Nephron (organoid): Measurements from ENCODE around the gene C19orf47.
A peak's percentile ranks its signal among the peaks of the same experiment; 100 is the strongest.

Experiments used
- H3K27ac Mint-ChIP-seq, 3 experiments: 2 replicates each; pipeline ENCODE4 v1.8.0; 2020; ENCODE audit warnings: mixed read lengths in 3 of 3, mild to moderate bottlenecking in 2 of 3, moderate library complexity in 1 of 3
- H3K27me3 Mint-ChIP-seq: 2 replicates; pipeline ENCODE4 v1.8.0; 2021; ENCODE audit warnings: low read depth, mild to moderate bottlenecking, moderate library complexity, mixed read lengths
- H3K36me3 Mint-ChIP-seq: 2 replicates; pipeline ENCODE4 v1.8.0; 2020; ENCODE audit warnings: low read depth, mixed read lengths
- H3K4me1 Mint-ChIP-seq: 2 replicates; pipeline ENCODE4 v1.8.0; 2020; ENCODE audit warnings: mixed read lengths
- H3K4me3 Mint-ChIP-seq, 3 experiments: 2 replicates each; pipeline ENCODE4 v1.8.0; 2020; ENCODE audit warnings: mild to moderate bottlenecking in 3 of 3, mixed read lengths in 3 of 3, moderate library complexity in 2 of 3
- H3K9me3 Mint-ChIP-seq: 2 replicates; pipeline ENCODE4 v1.8.0; 2020; ENCODE audit warnings: mixed read lengths
- CTCF ChIP-seq, 3 experiments: fragments of 200-600 bp; sonication (generic); IDR thresholded peaks; one replicate each; pipeline ENCODE4 v1.5.0; 2021; ENCODE audit warnings: antibody characterized with exemption in 3 of 3; ENCODE audit not compliant: unreplicated experiment in 3 of 3

Gene C19orf47

GRCh38 chr19:40388481-40388880 is 40.3 kb upstream of the C19orf47 start:
- Mint-ChIP-seq H3K36me3 (no peaks in the 10 kb centered on the region), H3K4me1 (peaks cover 6% of the 10 kb centered on the region), H3K9me3 (no peaks in the 10 kb centered on the region), H3K27me3 (no peaks in the 10 kb centered on the region), H3K27ac (no peak overlapping the region), H3K4me3 (no peak overlapping the region)
- TF ChIP-seq CTCF (IDR thresholded peaks at IDR 0.05; ENCODE audit: unreplicated experiment in 3 of 3), result no peak

GRCh38 chr19:40387155-40387554 is 39.0 kb upstream of the C19orf47 start:
- TF ChIP-seq CTCF (IDR thresholded peaks at IDR 0.05; ENCODE audit: unreplicated experiment in 3 of 3), result no peak
- Mint-ChIP-seq H3K27ac (peak overlapping the region in 2 of 3 experiments; percentile 11 to 66), H3K9me3 (no peaks in the 10 kb centered on the region), H3K36me3 (no peaks in the 10 kb centered on the region), H3K27me3 (no peaks in the 10 kb centered on the region), H3K4me3 (no peak overlapping the region), H3K4me1 (peaks cover 6% of the 10 kb centered on the region)

DNA sequence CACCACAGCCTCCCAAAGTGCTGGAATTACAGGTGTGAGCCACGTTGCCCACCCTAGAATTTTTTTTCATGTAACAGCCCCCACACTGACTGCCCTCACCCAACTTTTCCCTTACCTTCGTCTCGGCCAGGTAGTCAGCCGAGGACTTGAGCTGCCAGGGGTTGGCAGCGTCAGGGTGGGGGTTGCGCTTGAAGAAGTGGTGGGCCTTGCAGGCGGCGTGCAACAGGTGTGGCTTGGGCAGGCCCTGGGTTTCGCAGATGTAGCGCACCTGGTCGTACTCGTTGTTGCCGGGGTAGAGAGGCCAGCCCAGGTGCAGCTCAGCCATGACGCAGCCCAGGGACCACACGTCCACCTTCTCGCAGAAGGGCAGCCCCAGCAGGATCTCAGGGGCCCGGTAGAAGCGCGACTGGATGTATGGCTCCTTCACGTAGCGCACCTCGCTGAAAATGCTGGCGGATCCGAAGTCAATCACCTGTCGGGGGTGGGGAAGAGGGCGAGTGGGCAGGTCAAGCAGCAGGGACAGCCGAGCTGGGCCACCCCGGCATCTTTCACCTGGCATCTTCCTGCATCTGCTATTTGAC is 35.6 kb upstream of the C19orf47 start:
- Mint-ChIP-seq H3K4me3 (no peak overlapping the region), H3K4me1 (peaks cover 6% of the 10 kb centered on the region), H3K36me3 (no peaks in the 10 kb centered on the region), H3K9me3 (no peaks in the 10 kb centered on the region), H3K27ac (no peak overlapping the region), H3K27me3 (no peaks in the 10 kb centered on the region)
- no peak for TF ChIP-seq CTCF (IDR thresholded peaks at IDR 0.05; ENCODE audit: unreplicated experiment in 3 of 3)

DNA sequence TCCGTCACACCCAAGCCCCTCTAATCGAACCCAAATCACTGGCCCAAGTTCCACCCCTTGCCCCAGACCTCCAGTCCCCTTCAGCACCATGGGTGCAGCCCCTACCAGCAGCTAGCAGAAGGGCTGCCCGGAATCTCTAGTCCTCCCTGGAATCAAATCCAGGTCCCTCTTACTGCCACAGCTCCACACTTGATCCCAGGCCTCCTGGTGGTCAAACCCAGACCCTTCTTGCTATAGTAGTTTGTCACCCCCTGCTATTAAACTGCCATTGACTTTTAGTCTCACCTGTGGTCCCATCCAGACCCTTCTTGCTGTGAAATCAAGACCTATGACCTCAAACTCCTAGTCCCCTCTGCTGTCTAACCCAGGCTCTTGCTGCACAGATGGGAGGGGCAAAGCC is 33.1 kb upstream of the C19orf47 start:
- no peak for TF ChIP-seq CTCF (IDR thresholded peaks at IDR 0.05; ENCODE audit: unreplicated experiment in 3 of 3)
- Mint-ChIP-seq H3K27ac (no peak overlapping the region), H3K9me3 (no peaks in the 10 kb centered on the region), H3K4me3 (no peak overlapping the region), H3K27me3 (no peaks in the 10 kb centered on the region), H3K4me1 (no peaks in the 10 kb centered on the region), H3K36me3 (no peaks in the 10 kb centered on the region)

- TF ChIP-seq CTCF (IDR thresholded peaks at IDR 0.05; ENCODE audit: unreplicated experiment in 3 of 3), result no peak
Observed at GRCh38 chr19:40380199-40381037, 32.2 kb upstream of the C19orf47 start.

More at GRCh38 chr19:40380199-40381037, 32.2 kb upstream of the C19orf47 start:
- H3K4me3 Mint-ChIP-seq, result no peak overlapping the region
- no peaks in the 10 kb centered on the region for H3K9me3 Mint-ChIP-seq
- H3K27ac Mint-ChIP-seq, result no peak overlapping the region
- no peaks in the 10 kb centered on the region for H3K4me1 Mint-ChIP-seq
- peaks cover 9% of the 10 kb centered on the region for H3K36me3 Mint-ChIP-seq
- no peaks in the 10 kb centered on the region for H3K27me3 Mint-ChIP-seq
